SKM-1 treated with dmso at 0.1 percent for 144 hours (cell line): ENCODE data around the gene WSCD2.

Source experiments
- DNase-seq: peaks from one replicate; lab custom pipeline; 2025; ENCODE audit not compliant: unreplicated experiment; lab: John Stamatoyannopoulos, UW

WSCD2 gene

GRCh38 chr12:108107293-108107692 is 21.8 kb upstream of the WSCD2 start:
- DNase-seq, result no peak

GRCh38 chr12:108109504-108109903 is 19.6 kb upstream of the WSCD2 start:
- DNase-seq, result no peak

GRCh38 chr12:108109954-108110353 is 19.1 kb upstream of the WSCD2 start:
- no peak for DNase-seq

GRCh38 chr12:108110844-108111243 is 18.2 kb upstream of the WSCD2 start:
- DNase-seq, result no peak

GRCh38 chr12:108112832-108113556 is 16.1 kb upstream of the WSCD2 start:
- DNase-seq, result no peak

- no peak for DNase-seq
These were observed 13.7 kb upstream of the WSCD2 start for GRCh38 chr12:108115123-108116121.

- DNase-seq, result no peak
These were observed 12.8 kb upstream of the WSCD2 start for GRCh38 chr12:108116254-108116653.

- DNase-seq, result no peak
These were observed 12.4 kb upstream of the WSCD2 start for GRCh38 chr12:108116699-108117098.

- DNase-seq, result no peak
These were observed 11.8 kb upstream of the WSCD2 start for GRCh38 chr12:108117163-108117849.

GRCh38 chr12:108117902-108118301 is 11.2 kb upstream of the WSCD2 start:
- DNase-seq, result no peak

- DNase-seq, result no peak
These were observed 9.7 kb upstream of the WSCD2 start for GRCh38 chr12:108119126-108119973.

- no peak for DNase-seq
These were observed 8.9 kb upstream of the WSCD2 start for GRCh38 chr12:108119974-108120862.

GRCh38 chr12:108120863-108121165 is 8.3 kb upstream of the WSCD2 start:
- DNase-seq, result no peak

- no peak for DNase-seq
These were observed 7.8 kb upstream of the WSCD2 start for GRCh38 chr12:108121320-108121719.

GRCh38 chr12:108121728-108122471 is 7.2 kb upstream of the WSCD2 start:
- no peak for DNase-seq

- no peak for DNase-seq
These were observed 6.4 kb upstream of the WSCD2 start for GRCh38 chr12:108122644-108123043.

GRCh38 chr12:108123402-108123801 is 5.7 kb upstream of the WSCD2 start:
- DNase-seq, result no peak

- DNase-seq, result no peak
These were observed 4.0 kb upstream of the WSCD2 start for GRCh38 chr12:108125073-108125472.

GRCh38 chr12:108126212-108126611 is 2.9 kb upstream of the WSCD2 start:
- no peak for DNase-seq
